Measurements from ENCODE around the gene A4GALT. TPM values are rescaled to one million over a fixed set of nuclear protein-coding genes. Genes with fewer than 3 reads are reported as not detected.

A4GALT gene
- total RNA-seq, 1 experiment from 2014 or later, result 3.4 TPM

DNA sequence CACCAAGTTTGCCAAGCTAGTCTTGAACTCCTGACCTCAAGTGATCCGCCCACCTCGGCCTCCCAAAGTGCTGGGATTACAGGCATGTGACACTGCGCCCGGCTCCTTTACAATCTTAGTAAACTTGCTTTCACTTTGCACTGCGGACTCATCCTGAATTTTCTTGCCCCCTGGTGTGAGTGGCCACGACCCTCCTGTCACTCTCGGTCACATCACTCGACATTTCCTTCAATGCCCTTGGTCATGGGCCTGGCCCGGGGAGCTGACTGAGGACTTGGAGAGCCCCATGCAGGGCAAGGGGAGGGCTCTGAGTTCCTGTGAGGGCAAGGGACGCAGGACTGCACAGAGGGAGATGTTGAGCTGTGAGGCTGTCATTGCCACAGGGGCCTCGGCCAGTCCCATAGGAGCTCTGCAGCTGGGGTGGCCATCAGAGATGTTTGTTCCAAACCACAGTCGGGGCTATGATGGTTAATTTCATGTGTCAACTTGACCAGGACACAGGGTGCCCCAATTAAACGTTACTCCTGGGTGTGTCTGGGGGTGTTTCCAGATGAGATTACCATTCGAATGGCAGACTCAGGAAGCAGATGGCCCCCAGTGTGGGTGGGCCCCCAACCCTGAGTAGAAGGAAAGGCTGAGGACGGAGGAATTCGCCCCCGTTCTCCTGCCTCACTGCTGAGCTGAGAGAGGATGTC is 21.2 kb downstream of the A4GALT start:
- no peak overlapping the region for H2BK20ac ChIP-seq (ENCODE audit: low read depth, low read length, poor library complexity, severe bottlenecking)
- Mint-ChIP-seq H3K36me3 (ENCODE audit: insufficient read depth in 1 of 3, low read depth in 3 of 3) (no peaks in the 10 kb centered on the region), H3K9me3 (no peaks in the 10 kb centered on the region), H3K4me1 (peaks cover 20 to 31% of the 10 kb centered on the region in 2 experiments), H3K4me3 (peak overlapping the region in 1 of 2 experiments; percentile 28; a peak in 2 of 5 replicates), H3K27me3 (ENCODE audit: low read depth) (no peaks in the 10 kb centered on the region), H3K27ac (peak overlapping the region; percentile 21 to 84 (median 32); a peak in 4 of 7 replicates)
- no peaks in the 10 kb centered on the region; the same call in 1 of the 2 replicates for H3K27me3 ChIP-seq (ENCODE audit: insufficient read depth, low read length)
- no peak overlapping the region for H2BK15ac ChIP-seq (ENCODE audit: low read depth, low read length)
- H2BK12ac ChIP-seq (ENCODE audit: insufficient read length, low read depth, low read length), result no peak overlapping the region
- H3K27ac ChIP-seq (ENCODE audit: insufficient read length, low read depth, low read length), result no peak overlapping the region
- no peak overlapping the region for H2BK5ac ChIP-seq (ENCODE audit: insufficient read length, low read length)
- H2AK5ac ChIP-seq (ENCODE audit: insufficient read length, low read length), result no peak overlapping the region
- H3K9me3 ChIP-seq (ENCODE audit: control insufficient read depth, low read depth, low read length), result no peaks in the 10 kb centered on the region
- no peaks in the 10 kb centered on the region for H3K79me2 ChIP-seq (ENCODE audit: insufficient read depth, low read length)
- DNase-seq, result no peak
- H3K18ac ChIP-seq (ENCODE audit: insufficient read length, low read depth, low read length), result no peak overlapping the region
- H4K8ac ChIP-seq (replicated peaks; ENCODE audit: insufficient read length, low read depth, low read length), result no peak overlapping the region
- no peak overlapping the region for H3K4me2 ChIP-seq (ENCODE audit: insufficient read depth, insufficient read length, low read length)
- no peak overlapping the region for H3K9ac ChIP-seq (ENCODE audit: extremely low read depth, insufficient read length, low read length)
- no peak overlapping the region for H3K4ac ChIP-seq (ENCODE audit: low read depth, low read length)
- no peaks in the 10 kb centered on the region for H3K23me2 ChIP-seq (ENCODE audit: insufficient read length, low read depth, low read length, poor library complexity, severe bottlenecking)
- TF ChIP-seq, protein P1, sequence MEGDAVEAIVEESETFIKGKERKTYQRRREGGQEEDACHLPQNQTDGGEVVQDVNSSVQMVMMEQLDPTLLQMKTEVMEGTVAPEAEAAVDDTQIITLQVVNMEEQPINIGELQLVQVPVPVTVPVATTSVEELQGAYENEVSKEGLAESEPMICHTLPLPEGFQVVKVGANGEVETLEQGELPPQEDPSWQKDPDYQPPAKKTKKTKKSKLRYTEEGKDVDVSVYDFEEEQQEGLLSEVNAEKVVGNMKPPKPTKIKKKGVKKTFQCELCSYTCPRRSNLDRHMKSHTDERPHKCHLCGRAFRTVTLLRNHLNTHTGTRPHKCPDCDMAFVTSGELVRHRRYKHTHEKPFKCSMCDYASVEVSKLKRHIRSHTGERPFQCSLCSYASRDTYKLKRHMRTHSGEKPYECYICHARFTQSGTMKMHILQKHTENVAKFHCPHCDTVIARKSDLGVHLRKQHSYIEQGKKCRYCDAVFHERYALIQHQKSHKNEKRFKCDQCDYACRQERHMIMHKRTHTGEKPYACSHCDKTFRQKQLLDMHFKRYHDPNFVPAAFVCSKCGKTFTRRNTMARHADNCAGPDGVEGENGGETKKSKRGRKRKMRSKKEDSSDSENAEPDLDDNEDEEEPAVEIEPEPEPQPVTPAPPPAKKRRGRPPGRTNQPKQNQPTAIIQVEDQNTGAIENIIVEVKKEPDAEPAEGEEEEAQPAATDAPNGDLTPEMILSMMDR (conservative IDR thresholded peaks at IDR 0.05), result no peak
- no peak overlapping the region for H4K91ac ChIP-seq (ENCODE audit: insufficient read length, low read depth, low read length)
- no peak overlapping the region for H3K23ac ChIP-seq (ENCODE audit: insufficient read length, low read depth, low read length)
- H3K79me1 ChIP-seq (ENCODE audit: insufficient read depth, low read depth, low read length, poor library complexity, severe bottlenecking), result no peaks in the 10 kb centered on the region
- peak overlapping the region; percentile 29; the same call in 1 of the 2 replicates for H3K14ac ChIP-seq (ENCODE audit: insufficient read depth, low read length)
- no peak overlapping the region for H2BK120ac ChIP-seq (ENCODE audit: low read depth, low read length, poor library complexity, severe bottlenecking)
- no peak overlapping the region for H3K56ac ChIP-seq (ENCODE audit: insufficient read length, low read depth, low read length)
- H3T11ph ChIP-seq (ENCODE audit: low read length), result no peak overlapping the region
- H3K4me1 ChIP-seq (ENCODE audit: insufficient read depth, low read length), result peaks cover 2% of the 10 kb centered on the region; the same call in 1 of the 2 replicates
- no peak overlapping the region for H2AFZ ChIP-seq (ENCODE audit: low read length)
- H4K5ac ChIP-seq (ENCODE audit: insufficient read length, low read depth, low read length), result no peak overlapping the region
- no peaks in the 10 kb centered on the region for H4K20me1 ChIP-seq (ENCODE audit: control insufficient read depth, insufficient read depth, insufficient read length)
- WGBS (ENCODE audit: extremely low coverage, insufficient read length, low lambda C conversion rate), result no CpG with 5 or more reads among the region's 17 CpGs
